Epithelial cell of esophagus (primary cell): ENCODE measurements around the gene CYP1A1.
A peak's percentile ranks its signal among the peaks of the same experiment; 100 is the strongest.
"Not testable (repeated sequence)": the region's sequence is repeated elsewhere in the genome, so short reads cannot be mapped to it uniquely, and the experiment has no call there.

Experiments
- DNase-seq: peaks from one replicate; pipeline ENCODE4 v3.0.0; 2010; ENCODE audit warnings: low read depth
- H3K4me3 ChIP-seq: 2 replicates; pipeline ENCODE4 v1.5.1; 2011; ENCODE audit warnings: mild to moderate bottlenecking, low read length, control low read depth
- TF ChIP-seq, protein P1 (sequence below): IDR thresholded peaks from 2 replicates; pipeline ENCODE4 v1.5.1; 2011; ENCODE audit warnings: low read depth, mild to moderate bottlenecking, low read length, control low read depth, inconsistent platforms; ENCODE audit not compliant: insufficient read depth; ENCODE audit errors: missing control alignments

CYP1A1 gene

DNA sequence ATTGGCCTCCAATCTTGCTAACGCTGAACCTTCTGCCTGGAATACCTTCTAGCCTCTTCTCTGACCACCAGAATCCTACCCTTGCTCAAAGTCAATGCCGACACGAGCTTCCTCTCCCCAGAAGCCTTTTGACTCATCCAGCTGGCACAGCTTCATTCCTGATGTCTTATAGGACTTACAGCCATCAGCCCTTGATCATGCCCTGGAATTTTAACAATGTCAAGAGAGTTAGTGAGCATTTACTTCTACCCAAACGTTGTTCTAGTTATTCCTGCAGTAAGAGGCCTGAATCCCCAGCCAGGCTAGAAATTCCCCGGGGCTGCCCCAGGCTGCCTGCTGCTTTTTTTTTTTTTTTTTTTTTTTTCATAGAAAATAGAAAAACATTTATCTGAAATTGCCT, 27.2 kb upstream of the CYP1A1 start:
- H3K4me3 ChIP-seq: no peak overlapping the region
- peak; percentile 78 for DNase-seq
- TF ChIP-seq, protein P1, sequence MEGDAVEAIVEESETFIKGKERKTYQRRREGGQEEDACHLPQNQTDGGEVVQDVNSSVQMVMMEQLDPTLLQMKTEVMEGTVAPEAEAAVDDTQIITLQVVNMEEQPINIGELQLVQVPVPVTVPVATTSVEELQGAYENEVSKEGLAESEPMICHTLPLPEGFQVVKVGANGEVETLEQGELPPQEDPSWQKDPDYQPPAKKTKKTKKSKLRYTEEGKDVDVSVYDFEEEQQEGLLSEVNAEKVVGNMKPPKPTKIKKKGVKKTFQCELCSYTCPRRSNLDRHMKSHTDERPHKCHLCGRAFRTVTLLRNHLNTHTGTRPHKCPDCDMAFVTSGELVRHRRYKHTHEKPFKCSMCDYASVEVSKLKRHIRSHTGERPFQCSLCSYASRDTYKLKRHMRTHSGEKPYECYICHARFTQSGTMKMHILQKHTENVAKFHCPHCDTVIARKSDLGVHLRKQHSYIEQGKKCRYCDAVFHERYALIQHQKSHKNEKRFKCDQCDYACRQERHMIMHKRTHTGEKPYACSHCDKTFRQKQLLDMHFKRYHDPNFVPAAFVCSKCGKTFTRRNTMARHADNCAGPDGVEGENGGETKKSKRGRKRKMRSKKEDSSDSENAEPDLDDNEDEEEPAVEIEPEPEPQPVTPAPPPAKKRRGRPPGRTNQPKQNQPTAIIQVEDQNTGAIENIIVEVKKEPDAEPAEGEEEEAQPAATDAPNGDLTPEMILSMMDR: no peak

DNA sequence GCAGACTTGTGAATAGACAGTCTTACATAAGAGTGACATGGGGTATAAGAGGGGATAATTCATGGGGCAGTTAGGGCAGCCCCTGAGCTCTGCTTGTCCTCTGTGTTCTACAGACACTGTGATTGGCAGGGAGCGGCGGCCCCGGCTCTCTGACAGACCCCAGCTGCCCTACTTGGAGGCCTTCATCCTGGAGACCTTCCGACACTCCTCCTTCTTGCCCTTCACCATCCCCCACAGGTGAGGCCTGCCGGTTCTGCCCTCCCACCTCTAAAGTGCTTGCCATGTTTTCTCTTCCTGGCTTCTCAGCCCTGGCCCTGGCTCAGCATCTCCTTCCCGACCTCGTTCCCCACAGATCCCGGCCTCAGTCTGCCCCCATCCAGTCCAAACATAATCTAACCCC, 26.7 kb upstream of the CYP1A1 start:
- TF ChIP-seq, protein P1: no peak
- DNase-seq: no peak
- H3K4me3 ChIP-seq: no peak overlapping the region

DNA sequence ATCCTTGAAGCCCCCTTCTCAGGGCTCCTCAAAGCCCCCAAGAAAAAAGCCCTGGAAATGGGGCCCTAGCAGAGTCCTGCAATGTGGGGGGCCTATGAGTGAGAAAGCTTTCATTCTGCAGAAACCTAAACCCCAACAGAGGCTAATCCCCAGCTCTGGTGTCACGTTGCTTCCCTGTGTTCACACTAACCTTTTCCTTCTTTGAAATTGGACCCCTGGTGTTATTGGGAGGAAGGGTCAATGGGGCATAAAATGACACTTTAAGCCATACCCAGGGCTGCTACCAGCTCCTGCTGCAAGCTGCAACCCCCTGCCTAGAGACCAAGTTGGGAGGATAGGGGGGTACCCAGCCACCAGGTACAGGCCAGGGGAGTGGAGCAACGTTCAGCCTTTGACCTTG, 25.4 kb upstream of the CYP1A1 start:
- TF ChIP-seq, protein P1: no peak
- no peak for DNase-seq
- H3K4me3 ChIP-seq: no peak overlapping the region

DNA sequence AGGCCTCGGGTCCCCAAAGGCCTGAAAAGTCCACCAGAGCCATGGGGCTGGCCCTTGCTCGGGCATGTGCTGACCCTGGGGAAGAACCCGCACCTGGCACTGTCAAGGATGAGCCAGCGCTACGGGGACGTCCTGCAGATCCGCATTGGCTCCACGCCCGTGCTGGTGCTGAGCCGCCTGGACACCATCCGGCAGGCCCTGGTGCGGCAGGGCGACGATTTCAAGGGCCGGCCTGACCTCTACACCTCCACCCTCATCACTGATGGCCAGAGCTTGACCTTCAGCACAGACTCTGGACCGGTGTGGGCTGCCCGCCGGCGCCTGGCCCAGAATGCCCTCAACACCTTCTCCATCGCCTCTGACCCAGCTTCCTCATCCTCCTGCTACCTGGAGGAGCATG, 24.5 kb upstream of the CYP1A1 start:
- no peak for DNase-seq
- TF ChIP-seq, protein P1: no peak
- no peak overlapping the region for H3K4me3 ChIP-seq

DNA sequence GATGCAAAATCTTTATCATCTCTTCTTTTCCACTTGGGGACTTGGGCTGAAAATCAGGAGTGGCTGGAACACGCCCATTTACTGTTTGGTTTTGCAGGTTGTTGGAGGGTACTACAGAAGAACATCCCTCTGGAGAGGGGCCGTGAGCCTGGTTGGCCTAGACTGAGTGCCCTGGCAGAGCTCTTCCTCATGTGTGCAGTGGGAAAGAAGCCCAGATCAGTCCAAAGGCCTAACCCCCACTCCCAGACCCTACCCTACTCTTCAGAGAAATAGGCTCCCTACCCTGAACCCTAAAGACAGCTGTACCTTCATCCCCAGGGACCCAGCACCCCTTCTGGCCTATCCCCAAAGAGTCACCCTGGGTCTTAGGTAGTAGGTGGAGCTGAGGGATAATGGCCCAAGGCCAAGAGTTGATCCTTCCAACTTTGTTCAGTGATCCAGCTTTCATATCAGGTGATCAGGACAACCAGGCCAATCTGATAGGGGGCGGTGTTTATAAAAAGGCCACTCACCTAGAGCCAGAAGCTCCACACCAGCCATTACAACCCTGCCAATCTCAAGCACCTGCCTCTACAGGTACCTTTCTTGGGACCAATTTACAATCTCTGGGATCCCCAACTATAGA, 23.1 kb upstream of the CYP1A1 start, which contains the start of gene CYP1A2:
Gene CYP1A2, plus strand, starts transcription at position 524 of the 625 bp plus-strand sequence. CDS start 894 bp downstream, outside the sequence.
- DNase-seq: no peak
- TF ChIP-seq, protein P1: no peak
- H3K4me3 ChIP-seq: no peak within 1 kb of the TSS

DNA sequence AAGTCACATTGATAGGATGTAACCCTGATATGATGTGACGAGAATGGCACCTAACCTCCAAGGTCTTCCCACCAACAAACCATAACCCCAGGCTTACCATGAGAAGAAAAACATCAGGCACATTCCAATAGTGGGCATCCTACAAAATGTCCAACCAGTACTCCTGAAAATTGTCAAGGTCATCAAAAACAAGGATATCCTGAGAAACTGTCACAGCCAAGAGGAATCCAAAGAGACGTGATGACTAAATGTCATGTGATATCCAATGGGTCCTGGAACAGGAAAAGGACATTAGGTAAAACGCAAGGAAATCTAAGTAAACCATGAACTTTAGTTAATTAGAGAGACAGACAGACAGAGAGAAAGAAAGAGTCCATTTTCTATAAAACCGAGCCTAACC, 21.1 kb upstream of the CYP1A1 start:
- H3K4me3 ChIP-seq: no peak overlapping the region
- DNase-seq: no peak
- TF ChIP-seq, protein P1: no peak

DNA sequence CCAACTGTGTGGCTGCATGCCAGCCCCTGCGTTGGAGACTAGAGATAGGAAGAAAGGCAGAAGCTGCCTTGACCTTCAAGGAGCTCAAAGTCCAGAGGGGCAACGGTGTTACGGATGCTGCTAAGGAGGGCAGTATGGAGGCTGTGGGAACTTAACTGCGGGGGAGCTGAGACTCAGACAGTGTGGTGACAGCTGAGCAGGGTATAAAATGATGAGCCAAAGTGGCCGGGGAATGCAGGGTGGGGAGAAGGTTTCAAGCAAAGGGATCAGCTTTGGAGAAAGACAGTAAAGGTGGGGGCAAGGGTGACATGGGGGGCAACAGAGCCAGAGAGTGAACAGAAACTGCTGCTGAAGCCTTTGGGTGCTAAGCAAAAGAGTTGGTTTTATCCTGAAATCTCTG, 17.1 kb upstream of the CYP1A1 start:
- TF ChIP-seq, protein P1: no peak
- DNase-seq: no peak
- H3K4me3 ChIP-seq: no peak overlapping the region

DNA sequence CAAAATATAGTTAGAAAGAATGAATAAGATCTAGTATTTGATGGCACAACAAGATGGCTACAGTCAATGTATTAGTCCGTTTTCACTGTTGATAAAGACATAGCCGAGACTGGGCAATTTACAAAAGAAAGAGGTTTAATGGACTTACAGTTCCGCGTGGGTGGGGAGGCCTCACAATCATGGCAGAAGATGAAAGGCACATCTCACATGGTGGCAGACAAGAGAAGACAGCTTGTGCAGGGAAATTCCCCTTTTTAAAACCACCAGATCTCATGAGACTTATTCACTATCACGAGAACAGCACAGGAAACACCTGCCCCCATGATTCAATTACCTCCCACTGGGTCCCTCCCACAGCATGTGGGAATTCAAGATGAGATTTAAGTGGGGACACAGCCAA, 12.9 kb upstream of the CYP1A1 start:
- not testable (repeated sequence) for DNase-seq, H3K4me3 ChIP-seq
